OCI-LY3 (cell line): ENCODE data around the gene CNTNAP2.

Source experiments
- EZH2phosphoT487 ChIP-seq: fragments of 200-600 bp; shearing (Covaris generic); IDR thresholded peaks from 2 replicates; pipeline ENCODE4 v1.6.1; 2018; ENCODE audit warnings: antibody characterized with exemption, mixed run types, low read depth
- TF ChIP-seq, protein P1 (sequence below): fragments of 200-600, 300-600 bp; sonication (generic); IDR thresholded peaks from 2 replicates; pipeline ENCODE4 v1.5.1; 2014; ENCODE audit warnings: antibody characterized with exemption, low read length, low read depth

DNA sequence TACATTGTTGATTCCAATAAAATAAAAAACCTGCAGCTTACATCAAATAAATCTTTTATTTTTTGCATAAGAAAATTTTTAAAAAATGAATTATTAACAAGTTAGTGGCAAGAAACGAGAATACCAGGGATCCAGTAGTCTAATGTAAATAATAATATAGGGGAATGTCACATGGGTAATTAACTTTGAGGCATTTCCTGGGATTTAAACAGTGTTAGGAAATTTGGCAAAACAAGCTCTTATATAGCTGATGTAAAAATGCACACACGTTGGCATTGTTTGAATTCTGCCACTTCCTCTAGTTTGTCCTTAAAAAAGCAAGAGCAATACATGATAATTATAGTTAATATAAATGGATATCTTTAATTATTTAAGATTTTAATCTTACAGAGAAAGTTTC lies 768.6 kb downstream of the CNTNAP2 start:
- TF ChIP-seq, protein P1, sequence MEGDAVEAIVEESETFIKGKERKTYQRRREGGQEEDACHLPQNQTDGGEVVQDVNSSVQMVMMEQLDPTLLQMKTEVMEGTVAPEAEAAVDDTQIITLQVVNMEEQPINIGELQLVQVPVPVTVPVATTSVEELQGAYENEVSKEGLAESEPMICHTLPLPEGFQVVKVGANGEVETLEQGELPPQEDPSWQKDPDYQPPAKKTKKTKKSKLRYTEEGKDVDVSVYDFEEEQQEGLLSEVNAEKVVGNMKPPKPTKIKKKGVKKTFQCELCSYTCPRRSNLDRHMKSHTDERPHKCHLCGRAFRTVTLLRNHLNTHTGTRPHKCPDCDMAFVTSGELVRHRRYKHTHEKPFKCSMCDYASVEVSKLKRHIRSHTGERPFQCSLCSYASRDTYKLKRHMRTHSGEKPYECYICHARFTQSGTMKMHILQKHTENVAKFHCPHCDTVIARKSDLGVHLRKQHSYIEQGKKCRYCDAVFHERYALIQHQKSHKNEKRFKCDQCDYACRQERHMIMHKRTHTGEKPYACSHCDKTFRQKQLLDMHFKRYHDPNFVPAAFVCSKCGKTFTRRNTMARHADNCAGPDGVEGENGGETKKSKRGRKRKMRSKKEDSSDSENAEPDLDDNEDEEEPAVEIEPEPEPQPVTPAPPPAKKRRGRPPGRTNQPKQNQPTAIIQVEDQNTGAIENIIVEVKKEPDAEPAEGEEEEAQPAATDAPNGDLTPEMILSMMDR: no peak
- no peak for TF ChIP-seq EZH2phosphoT487
